ENCODE results near the gene GPC3.

Gene GPC3

DNA sequence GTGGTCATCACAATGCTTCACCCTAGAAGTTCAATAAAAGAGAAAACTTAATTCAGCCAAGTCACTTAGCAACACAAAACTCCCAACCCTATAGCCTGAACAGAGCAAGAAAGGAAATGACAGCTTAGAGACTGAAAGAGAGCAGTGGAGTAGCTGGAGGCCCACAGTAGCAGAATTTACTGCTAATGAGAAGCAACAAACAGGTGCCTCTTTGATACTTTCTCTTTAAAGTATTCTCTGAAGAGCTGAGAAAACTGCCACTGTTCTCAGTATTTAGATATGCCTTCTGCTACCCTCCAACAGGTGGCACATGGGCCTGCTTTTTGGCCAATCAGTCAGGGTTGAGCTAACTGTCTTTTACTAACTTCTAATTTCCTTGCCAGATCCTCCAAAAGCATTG lies 240.0 kb downstream of the GPC3 start:
- H3K36me3 ChIP-seq (ENCODE audit: insufficient read depth, low read length), result no peaks in the 10 kb centered on the region
- TF ChIP-seq EZH2 (IDR thresholded peaks at IDR 0.05; ENCODE audit: borderline replicate concordance, low read length), result no peak
- TF ChIP-seq, protein P1, sequence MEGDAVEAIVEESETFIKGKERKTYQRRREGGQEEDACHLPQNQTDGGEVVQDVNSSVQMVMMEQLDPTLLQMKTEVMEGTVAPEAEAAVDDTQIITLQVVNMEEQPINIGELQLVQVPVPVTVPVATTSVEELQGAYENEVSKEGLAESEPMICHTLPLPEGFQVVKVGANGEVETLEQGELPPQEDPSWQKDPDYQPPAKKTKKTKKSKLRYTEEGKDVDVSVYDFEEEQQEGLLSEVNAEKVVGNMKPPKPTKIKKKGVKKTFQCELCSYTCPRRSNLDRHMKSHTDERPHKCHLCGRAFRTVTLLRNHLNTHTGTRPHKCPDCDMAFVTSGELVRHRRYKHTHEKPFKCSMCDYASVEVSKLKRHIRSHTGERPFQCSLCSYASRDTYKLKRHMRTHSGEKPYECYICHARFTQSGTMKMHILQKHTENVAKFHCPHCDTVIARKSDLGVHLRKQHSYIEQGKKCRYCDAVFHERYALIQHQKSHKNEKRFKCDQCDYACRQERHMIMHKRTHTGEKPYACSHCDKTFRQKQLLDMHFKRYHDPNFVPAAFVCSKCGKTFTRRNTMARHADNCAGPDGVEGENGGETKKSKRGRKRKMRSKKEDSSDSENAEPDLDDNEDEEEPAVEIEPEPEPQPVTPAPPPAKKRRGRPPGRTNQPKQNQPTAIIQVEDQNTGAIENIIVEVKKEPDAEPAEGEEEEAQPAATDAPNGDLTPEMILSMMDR (IDR thresholded peaks at IDR 0.05; ENCODE audit: low read length), result no peak
- H2AFZ ChIP-seq (ENCODE audit: low read length), result no peak overlapping the region
- H3F3A ChIP-seq (ENCODE audit: insufficient read depth, low read length), result no peaks in the 10 kb centered on the region
- no peak overlapping the region for H3K4me2 ChIP-seq (ENCODE audit: low read length)
- no peak overlapping the region for H3K27ac ChIP-seq (ENCODE audit: low read depth, low read length, poor library complexity, severe bottlenecking)
- no peak overlapping the region for H3K4me3 ChIP-seq (ENCODE audit: low read depth, low read length, poor library complexity, severe bottlenecking)
- H3K9ac ChIP-seq (ENCODE audit: low read length), result no peak overlapping the region
- no peaks in the 10 kb centered on the region for H4K20me1 ChIP-seq (ENCODE audit: insufficient read depth, low read length)
- H3K79me2 ChIP-seq (ENCODE audit: insufficient read depth, low read length), result no peaks in the 10 kb centered on the region
- no peaks in the 10 kb centered on the region for H3K4me1 ChIP-seq (ENCODE audit: insufficient read depth, low read length, severe bottlenecking)
- no peaks in the 10 kb centered on the region for H3K9me3 ChIP-seq (ENCODE audit: low read length)
- H3K9me2 ChIP-seq (ENCODE audit: low read depth, low read length), result no peaks in the 10 kb centered on the region
- H3K27me3 ChIP-seq (ENCODE audit: insufficient read depth, low read length), result no peaks in the 10 kb centered on the region

DNA sequence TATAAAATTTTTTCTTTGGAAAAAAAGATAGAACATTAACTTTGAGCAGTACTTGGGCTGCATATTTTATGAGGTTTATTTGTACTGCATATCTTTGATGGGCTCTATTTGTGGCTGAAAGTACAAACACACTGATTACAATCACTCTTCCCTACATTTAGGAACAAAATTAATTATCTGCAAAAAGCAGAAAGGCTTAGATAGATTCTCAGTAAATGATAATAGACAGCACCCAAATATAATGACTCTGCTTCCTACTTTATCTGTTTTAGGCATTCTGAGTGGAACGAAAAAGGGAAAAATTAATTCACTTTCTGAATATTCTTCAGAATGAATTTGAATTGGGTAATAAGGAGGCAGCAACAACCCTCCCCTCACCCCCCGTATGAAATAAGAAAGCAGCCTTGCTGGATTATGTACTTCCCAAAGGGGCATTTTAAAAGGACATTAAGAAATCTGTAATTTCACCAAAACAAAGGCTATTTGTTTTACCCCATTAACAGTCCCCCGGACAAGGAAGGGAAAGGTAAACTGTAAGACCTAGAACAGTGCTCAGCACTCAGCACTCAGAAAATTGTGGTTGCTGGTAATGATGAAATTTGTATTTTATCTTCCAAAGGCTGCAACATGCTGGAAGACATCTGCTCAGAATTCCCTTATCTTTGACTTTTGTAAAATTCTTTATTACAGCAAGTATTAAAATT lies 242.6 kb downstream of the GPC3 start:
- no peaks in the 10 kb centered on the region for H3K9me3 ChIP-seq (ENCODE audit: low read length)
- no peak overlapping the region for H3K4me2 ChIP-seq (ENCODE audit: low read length)
- no peaks in the 10 kb centered on the region for H3K4me1 ChIP-seq (ENCODE audit: insufficient read depth, low read length, severe bottlenecking)
- no peak for TF ChIP-seq EZH2 (IDR thresholded peaks at IDR 0.05; ENCODE audit: borderline replicate concordance, low read length)
- TF ChIP-seq, protein P1 (IDR thresholded peaks at IDR 0.05; ENCODE audit: low read length), result no peak
- no peak overlapping the region for H2AFZ ChIP-seq (ENCODE audit: low read length)
- H3K9ac ChIP-seq (ENCODE audit: low read length), result no peak overlapping the region
- H4K20me1 ChIP-seq (ENCODE audit: insufficient read depth, low read length), result no peaks in the 10 kb centered on the region
- H3K27me3 ChIP-seq (ENCODE audit: insufficient read depth, low read length), result no peaks in the 10 kb centered on the region
- no peaks in the 10 kb centered on the region for H3K9me2 ChIP-seq (ENCODE audit: low read depth, low read length)
- H3K4me3 ChIP-seq (ENCODE audit: low read depth, low read length, poor library complexity, severe bottlenecking), result no peak overlapping the region
- H3K79me2 ChIP-seq (ENCODE audit: insufficient read depth, low read length), result no peaks in the 10 kb centered on the region
- no peaks in the 10 kb centered on the region for H3F3A ChIP-seq (ENCODE audit: insufficient read depth, low read length)
- no peak overlapping the region for H3K27ac ChIP-seq (ENCODE audit: low read depth, low read length, poor library complexity, severe bottlenecking)
- H3K36me3 ChIP-seq (ENCODE audit: insufficient read depth, low read length), result no peaks in the 10 kb centered on the region

DNA sequence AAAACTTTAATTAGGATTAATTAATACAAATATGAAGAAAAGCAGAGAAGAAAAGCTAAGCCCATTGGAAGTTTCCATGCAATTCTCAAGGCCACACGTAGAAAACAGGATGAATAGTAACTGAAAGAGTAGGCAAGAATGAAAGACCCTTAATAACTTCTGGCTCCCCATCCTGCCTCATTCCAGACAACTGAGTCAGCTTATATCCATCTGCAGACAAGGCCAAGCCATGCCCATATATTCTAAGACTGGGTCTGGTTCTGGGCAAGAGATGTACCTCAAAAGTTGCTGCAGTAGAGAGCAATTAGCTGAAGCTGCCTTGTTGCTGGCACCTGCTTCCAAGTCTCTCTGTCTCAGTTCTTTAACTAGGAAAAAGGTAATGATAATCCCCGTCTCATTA lies 244.1 kb downstream of the GPC3 start:
- H3K4me3 ChIP-seq (ENCODE audit: low read depth, low read length, poor library complexity, severe bottlenecking), result no peak overlapping the region
- H3K9ac ChIP-seq (ENCODE audit: low read length), result no peak overlapping the region
- TF ChIP-seq, protein P1 (IDR thresholded peaks at IDR 0.05; ENCODE audit: low read length), result no peak
- no peak for TF ChIP-seq EZH2 (IDR thresholded peaks at IDR 0.05; ENCODE audit: borderline replicate concordance, low read length)
- H3K27ac ChIP-seq (ENCODE audit: low read depth, low read length, poor library complexity, severe bottlenecking), result no peak overlapping the region
- no peaks in the 10 kb centered on the region for H3K9me2 ChIP-seq (ENCODE audit: low read depth, low read length)
- H2AFZ ChIP-seq (ENCODE audit: low read length), result no peak overlapping the region
- no peaks in the 10 kb centered on the region for H3K27me3 ChIP-seq (ENCODE audit: insufficient read depth, low read length)
- H4K20me1 ChIP-seq (ENCODE audit: insufficient read depth, low read length), result no peaks in the 10 kb centered on the region
- H3K36me3 ChIP-seq (ENCODE audit: insufficient read depth, low read length), result no peaks in the 10 kb centered on the region
- no peaks in the 10 kb centered on the region for H3F3A ChIP-seq (ENCODE audit: insufficient read depth, low read length)
- H3K4me2 ChIP-seq (ENCODE audit: low read length), result no peak overlapping the region
- no peaks in the 10 kb centered on the region for H3K4me1 ChIP-seq (ENCODE audit: insufficient read depth, low read length, severe bottlenecking)
- H3K79me2 ChIP-seq (ENCODE audit: insufficient read depth, low read length), result no peaks in the 10 kb centered on the region
- H3K9me3 ChIP-seq (ENCODE audit: low read length), result no peaks in the 10 kb centered on the region
